HCT116 (cell line): Measurements from ENCODE around the gene MRE11.

Experiments used
- CEBPB ChIP-seq: IDR thresholded peaks from 2 replicates; pipeline ENCODE4 v1.6.1; 2012; ENCODE audit warnings: low read depth
- CTCF ChIP-seq, 3 experiments: fragments of 200-600 bp in 1 of 3; sonication (generic) in 1 of 3; IDR thresholded peaks in 2 of 3; conservative IDR thresholded peaks in 1 of 3; 2 replicates each; pipeline ENCODE4 v1.5.1; 2012 to 2017; ENCODE audit warnings: low read depth in 2 of 3, low read length in 2 of 3, antibody characterized with exemption in 1 of 3, borderline replicate concordance in 1 of 3, control low read depth in 1 of 3, mild to moderate bottlenecking in 1 of 3, mixed read lengths in 1 of 3, mixed run types in 1 of 3, moderate library complexity in 1 of 3; ENCODE audit not compliant: insufficient read depth in 1 of 3
- EZH2 ChIP-seq: fragments of 200-600 bp; sonication (generic); IDR thresholded peaks from 2 replicates; pipeline ENCODE4 v1.6.1; 2017; ENCODE audit warnings: antibody characterized with exemption, mixed run types
- FOSL1 ChIP-seq: IDR thresholded peaks from 2 replicates; pipeline ENCODE4 v1.6.1; 2012; ENCODE audit warnings: low read depth
- JUND ChIP-seq: IDR thresholded peaks from 2 replicates; pipeline ENCODE4 v1.6.1; 2012
- MAX ChIP-seq: IDR thresholded peaks from 2 replicates; pipeline ENCODE4 v1.6.1; 2012
- POLR2A ChIP-seq: IDR thresholded peaks from 2 replicates; pipeline ENCODE4 v1.7.0; 2011; ENCODE audit warnings: borderline replicate concordance; ENCODE audit not compliant: insufficient read depth, insufficient read length; ENCODE audit errors: extremely low read depth
- POLR2AphosphoS5 ChIP-seq: IDR thresholded peaks from 2 replicates; pipeline ENCODE4 v1.6.1; 2011; ENCODE audit warnings: mild to moderate bottlenecking, low read depth, low read length, moderate library complexity
- RAD21 ChIP-seq: IDR thresholded peaks from 2 replicates; pipeline ENCODE4 v1.6.1; 2012; ENCODE audit warnings: low read depth, mild to moderate bottlenecking
- REST ChIP-seq: IDR thresholded peaks from 2 replicates; pipeline ENCODE4 v1.6.1; 2012; ENCODE audit warnings: low read depth
- SIN3A ChIP-seq: IDR thresholded peaks from 2 replicates; pipeline ENCODE4 v1.6.1; 2012; ENCODE audit warnings: low read depth
- SP1 ChIP-seq: IDR thresholded peaks from 2 replicates; pipeline ENCODE4 v1.6.1; 2012; ENCODE audit warnings: low read depth
- YY1 ChIP-seq: IDR thresholded peaks from 2 replicates; pipeline ENCODE4 v1.6.1; 2011; ENCODE audit warnings: low read length, low read depth, moderate library complexity, mild to moderate bottlenecking; ENCODE audit not compliant: insufficient replicate concordance; ENCODE audit errors: extremely low read depth

- TF ChIP-seq CTCF (IDR thresholded peaks at IDR 0.05 in 2 of 3, conservative IDR thresholded peaks at IDR 0.05 in 1 of 3; ENCODE audit: borderline replicate concordance in 1 of 3, insufficient read depth in 1 of 3, low read depth in 2 of 3, low read length in 2 of 3) (no peak), RAD21 (no peak), REST (no peak), EZH2 (no peak), SIN3A (no peak), MAX (no peak), POLR2A (no peak), CEBPB (no peak), YY1 (no peak), POLR2AphosphoS5 (no peak), FOSL1 (no peak), JUND (no peak), SP1 (no peak)
Measured at GRCh38 chr11:94526645-94527438, 33.2 kb upstream of the MRE11 start.
